Activated naive CD4-positive, alpha-beta T cell treated with anti-CD3 and anti-CD28 coated beads for 36 hours (primary cell): ENCODE results near the gene REG1B. TPM values are rescaled to one million over a fixed set of nuclear protein-coding genes. Genes with fewer than 3 reads are reported as not detected.

ENCODE experiments used
- CTCF ChIA-PET: fragments of 350-600 bp; sonication (Branson Sonifier 250); formaldehyde crosslinking; loops from one replicate; lab custom pipeline; 2021; ENCODE audit warnings: antibody characterized with exemption; lab: Charles Lee
- DNase-seq: peaks from one replicate; pipeline ENCODE4 v3.0.0-alpha.2; 2020
- H3K27ac Mint-ChIP-seq: one replicate; pipeline ENCODE4 v1.8.0; 2021; ENCODE audit warnings: mild to moderate bottlenecking, mixed read lengths
- H3K27me3 Mint-ChIP-seq: one replicate; pipeline ENCODE4 v1.8.0; 2021; ENCODE audit warnings: low read depth, mixed read lengths
- H3K36me3 Mint-ChIP-seq: one replicate; pipeline ENCODE4 v1.8.0; 2021; ENCODE audit warnings: low read depth, mixed read lengths
- H3K4me1 Mint-ChIP-seq: one replicate; pipeline ENCODE4 v1.8.0; 2021; ENCODE audit warnings: low read depth, mixed read lengths
- H3K4me3 Mint-ChIP-seq: one replicate; pipeline ENCODE4 v1.8.0; 2021; ENCODE audit warnings: mild to moderate bottlenecking, moderate library complexity, mixed read lengths
- H3K9me3 Mint-ChIP-seq: one replicate; pipeline ENCODE4 v1.8.0; 2021; ENCODE audit warnings: mixed read lengths
- intact Hi-C: fragments of 100-400 bp; cut with micrococcal nuclease; formaldehyde crosslinking; loops from one replicate; pipeline ENCODE4 v1.15.1; 2023
- total RNA-seq, 2 experiments: library from RNA; stranded (reverse); gene quantifications; one replicate each; pipeline ENCODE4 v1.2.3, GENCODE V29; 2021

Gene REG1B
- total RNA-seq, 2 experiments from 2014 or later: not detected

DNA sequence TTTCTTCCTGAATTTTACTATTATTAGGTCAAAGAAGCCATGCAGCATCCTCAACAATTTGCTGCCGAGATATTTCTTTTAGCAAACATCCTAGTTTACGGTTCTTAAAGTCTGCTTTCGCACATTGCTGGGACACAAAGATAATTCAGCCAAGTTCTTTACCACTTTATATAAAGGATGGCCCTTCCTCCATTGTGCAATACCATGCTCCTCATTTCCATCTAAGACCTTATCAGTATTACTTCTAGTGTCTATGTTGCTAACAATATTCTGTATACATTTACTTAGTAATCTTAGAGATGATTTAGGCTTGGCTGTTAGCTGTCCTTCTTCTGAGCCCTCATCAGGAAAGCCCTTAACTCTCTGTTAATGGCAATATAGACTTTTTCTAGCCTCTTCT is 24.5 kb upstream of the REG1B start:
- no peak overlapping the region for H3K27ac Mint-ChIP-seq
- no peak overlapping the region for H3K4me3 Mint-ChIP-seq
- DNase-seq: no peak
- CTCF ChIA-PET: no interaction called here
- H3K27me3 Mint-ChIP-seq: no peaks in the 10 kb centered on the region
- no peaks in the 10 kb centered on the region for H3K36me3 Mint-ChIP-seq
- H3K9me3 Mint-ChIP-seq: peaks cover 8% of the 10 kb centered on the region
- H3K4me1 Mint-ChIP-seq: no peaks in the 10 kb centered on the region
- intact Hi-C loops: no loop called here

DNA sequence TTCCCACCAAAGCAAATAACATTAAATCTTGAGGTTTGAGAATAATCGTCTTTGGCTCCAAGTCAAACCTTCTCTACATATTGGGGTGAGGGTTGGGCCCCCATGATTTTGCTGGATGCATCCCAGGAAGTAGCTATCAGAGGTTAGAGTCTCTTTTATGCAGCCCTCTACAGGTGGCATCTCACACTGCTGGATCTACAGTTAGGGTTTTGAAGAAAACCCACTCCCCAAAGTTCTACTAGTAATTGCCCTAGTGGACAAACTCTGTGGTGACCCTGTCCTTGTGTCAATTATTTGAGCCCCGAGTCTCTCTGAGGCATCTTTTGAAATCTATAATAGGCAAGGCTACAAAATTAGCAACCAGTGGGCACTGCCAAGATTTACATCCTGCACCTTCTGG is 17.5 kb upstream of the REG1B start:
- H3K36me3 Mint-ChIP-seq: no peaks in the 10 kb centered on the region
- CTCF ChIA-PET: interaction anchor here (0.6 to 1.3 kb wide), 2 partner anchors 14 to 351 kb away, joined by 3 to 4 read pairs; no protein-coding TSS in a partner anchor
- H3K27me3 Mint-ChIP-seq: no peaks in the 10 kb centered on the region
- no peak overlapping the region for H3K4me3 Mint-ChIP-seq
- no peak for DNase-seq
- no peaks in the 10 kb centered on the region for H3K4me1 Mint-ChIP-seq
- intact Hi-C loops: no loop called here
- peaks cover 11% of the 10 kb centered on the region for H3K9me3 Mint-ChIP-seq
- no peak overlapping the region for H3K27ac Mint-ChIP-seq

- H3K27ac Mint-ChIP-seq: no peak overlapping the region
- intact Hi-C loops: loop anchor here (1.0 kb wide), 1 partner anchor 13 kb away; no protein-coding TSS in a partner anchor
- CTCF ChIA-PET: no interaction called here
Measured at GRCh38 chr2:79103214-79103613, 15.4 kb upstream of the REG1B start.

DNA sequence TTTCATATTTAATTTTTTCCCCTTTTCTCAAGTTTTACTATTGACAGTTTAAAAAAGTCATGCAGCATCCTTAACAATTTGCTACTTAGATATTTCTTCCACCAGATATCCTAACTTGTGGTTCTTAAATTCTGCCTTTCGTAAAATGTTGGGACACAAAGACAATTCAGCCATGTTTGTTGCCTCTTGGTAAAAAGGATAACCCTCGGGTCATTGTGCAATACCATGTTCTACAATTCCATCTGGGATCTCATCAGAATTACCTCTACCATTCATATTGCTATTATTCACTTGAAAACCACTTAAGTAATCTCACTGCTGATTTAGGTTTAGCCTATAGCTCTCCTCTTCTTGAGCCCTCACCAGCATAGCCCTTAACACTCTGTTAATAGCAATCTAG is 13.2 kb upstream of the REG1B start:
- Mint-ChIP-seq H3K9me3 (peaks cover 17% of the 10 kb centered on the region), H3K27ac (no peak overlapping the region), H3K4me1 (no peaks in the 10 kb centered on the region), H3K4me3 (no peak overlapping the region), H3K36me3 (no peaks in the 10 kb centered on the region), H3K27me3 (no peaks in the 10 kb centered on the region)
- intact Hi-C loops: no loop called here
- DNase-seq: no peak
- CTCF ChIA-PET: no interaction called here

More at GRCh38 chr2:79103214-79103613, 15.4 kb upstream of the REG1B start:
- DNase-seq: no peak
- Mint-ChIP-seq H3K4me1 (no peaks in the 10 kb centered on the region), H3K27me3 (no peaks in the 10 kb centered on the region), H3K4me3 (no peak overlapping the region), H3K9me3 (peaks cover 10% of the 10 kb centered on the region), H3K36me3 (no peaks in the 10 kb centered on the region)

- intact Hi-C loops: no loop called here
- Mint-ChIP-seq H3K27me3 (no peaks in the 10 kb centered on the region), H3K4me1 (no peaks in the 10 kb centered on the region), H3K4me3 (no peak overlapping the region), H3K36me3 (no peaks in the 10 kb centered on the region), H3K27ac (no peak overlapping the region), H3K9me3 (peaks cover 17% of the 10 kb centered on the region)
- CTCF ChIA-PET: no interaction called here
- no peak for DNase-seq
Measured at GRCh38 chr2:79100285-79100684, 12.5 kb upstream of the REG1B start.

GRCh38 chr2:79099140-79099686 is 11.4 kb upstream of the REG1B start:
- intact Hi-C loops: no loop called here
- H3K4me3 Mint-ChIP-seq: no peak overlapping the region
- H3K4me1 Mint-ChIP-seq: no peaks in the 10 kb centered on the region
- peaks cover 13% of the 10 kb centered on the region for H3K9me3 Mint-ChIP-seq
- no peaks in the 10 kb centered on the region for H3K36me3 Mint-ChIP-seq
- H3K27me3 Mint-ChIP-seq: no peaks in the 10 kb centered on the region
- CTCF ChIA-PET: no interaction called here
- no peak overlapping the region for H3K27ac Mint-ChIP-seq
- no peak for DNase-seq

DNA sequence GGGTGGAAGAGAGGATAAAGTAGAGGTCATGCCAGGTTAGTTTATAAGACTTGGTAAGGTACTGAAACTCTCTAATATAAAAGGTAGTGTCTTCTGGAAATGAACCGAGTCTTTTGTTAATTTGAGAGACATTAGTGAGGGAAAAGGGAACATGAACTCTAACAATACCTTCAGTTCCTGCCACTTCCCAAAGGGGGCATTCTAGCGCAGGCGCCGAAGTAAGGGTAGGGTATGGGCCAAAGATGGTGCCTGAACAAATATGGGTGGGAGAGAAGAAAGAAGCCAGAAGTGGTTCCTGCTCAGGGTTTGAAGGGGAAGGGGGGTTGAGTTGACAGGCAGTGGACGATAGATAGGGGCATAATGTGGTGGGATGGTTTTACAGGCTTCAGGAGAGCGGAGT is 10.1 kb upstream of the REG1B start:
- no peak overlapping the region for H3K4me3 Mint-ChIP-seq
- no peak for DNase-seq
- no peaks in the 10 kb centered on the region for H3K4me1 Mint-ChIP-seq
- intact Hi-C loops: no loop called here
- CTCF ChIA-PET: no interaction called here
- H3K36me3 Mint-ChIP-seq: no peaks in the 10 kb centered on the region
- no peak overlapping the region for H3K27ac Mint-ChIP-seq
- H3K9me3 Mint-ChIP-seq: peaks cover 13% of the 10 kb centered on the region
- H3K27me3 Mint-ChIP-seq: no peaks in the 10 kb centered on the region

GRCh38 chr2:79090693-79091092 is 2.9 kb upstream of the REG1B start:
- H3K36me3 Mint-ChIP-seq: no peaks in the 10 kb centered on the region
- no peak overlapping the region for H3K4me3 Mint-ChIP-seq
- H3K4me1 Mint-ChIP-seq: no peaks in the 10 kb centered on the region
- CTCF ChIA-PET: interaction anchor here (1.8 kb wide), 1 partner anchor 14 kb away, joined by 4 read pairs; no protein-coding TSS in a partner anchor
- no peaks in the 10 kb centered on the region for H3K27me3 Mint-ChIP-seq
- intact Hi-C loops: no loop called here
- H3K27ac Mint-ChIP-seq: no peak overlapping the region
- no peak for DNase-seq
- no peaks in the 10 kb centered on the region for H3K9me3 Mint-ChIP-seq

DNA sequence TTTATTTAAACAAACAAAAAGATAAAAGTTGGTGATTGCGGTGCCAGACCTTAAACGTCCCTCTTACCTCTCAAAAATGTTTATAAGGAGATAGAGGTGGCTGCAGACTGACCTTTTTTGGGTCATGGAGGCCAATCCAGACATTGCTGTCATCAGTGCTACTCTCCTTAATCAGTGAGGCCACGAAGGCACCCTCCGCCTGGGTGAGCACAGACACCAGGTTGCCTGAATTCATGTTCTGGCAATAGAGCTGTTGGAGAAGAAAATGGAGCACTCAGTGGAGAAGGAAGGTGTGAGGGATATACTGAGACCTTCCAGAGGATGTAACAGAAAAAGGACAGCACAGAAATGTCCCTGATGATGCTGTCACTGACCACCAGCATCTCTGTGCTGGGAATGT is 1.5 kb downstream of the REG1B start:
- no peaks in the 10 kb centered on the region for H3K27me3 Mint-ChIP-seq
- no peak overlapping the region for H3K27ac Mint-ChIP-seq
- intact Hi-C loops: no loop called here
- no peaks in the 10 kb centered on the region for H3K4me1 Mint-ChIP-seq
- CTCF ChIA-PET: no interaction called here
- peaks cover 2% of the 10 kb centered on the region for H3K9me3 Mint-ChIP-seq
- no peak overlapping the region for H3K4me3 Mint-ChIP-seq
- no peak for DNase-seq
- no peaks in the 10 kb centered on the region for H3K36me3 Mint-ChIP-seq

DNA sequence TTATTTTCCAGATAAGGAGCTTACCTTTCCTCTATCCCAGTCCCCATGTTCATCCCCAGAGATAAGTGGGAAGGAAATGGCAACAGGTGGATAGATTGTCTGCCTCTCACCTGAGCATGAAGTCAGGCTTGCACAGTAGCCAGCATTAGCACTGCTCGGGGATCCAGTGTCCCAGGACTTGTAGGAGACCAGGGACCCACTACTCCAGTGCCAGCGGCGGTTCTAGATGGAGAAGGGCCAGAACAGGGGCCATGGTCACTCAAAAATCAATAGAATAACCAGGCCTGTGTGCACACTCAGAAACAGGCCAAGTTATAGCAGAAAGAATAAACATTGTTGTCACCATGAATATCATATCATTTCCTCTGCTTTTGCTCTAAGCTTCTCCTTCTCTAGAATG is 2.4 kb downstream of the REG1B start:
- no peaks in the 10 kb centered on the region for H3K4me1 Mint-ChIP-seq
- intact Hi-C loops: no loop called here

GRCh38 chr2:79084495-79085135 is 3.2 kb downstream of the REG1B start:
- CTCF ChIA-PET: no interaction called here
- Mint-ChIP-seq H3K27ac (no peak overlapping the region), H3K9me3 (peaks cover 6% of the 10 kb centered on the region), H3K36me3 (no peaks in the 10 kb centered on the region), H3K27me3 (no peaks in the 10 kb centered on the region), H3K4me1 (no peaks in the 10 kb centered on the region), H3K4me3 (no peak overlapping the region)
- intact Hi-C loops: no loop called here
- no peak for DNase-seq

More for the DNA sequence above, 2.4 kb downstream of the REG1B start:
- DNase-seq: no peak
- H3K27ac Mint-ChIP-seq: no peak overlapping the region
- H3K4me3 Mint-ChIP-seq: no peak overlapping the region
- H3K27me3 Mint-ChIP-seq: no peaks in the 10 kb centered on the region
- peaks cover 6% of the 10 kb centered on the region for H3K9me3 Mint-ChIP-seq
- no peaks in the 10 kb centered on the region for H3K36me3 Mint-ChIP-seq
- CTCF ChIA-PET: no interaction called here

GRCh38 chr2:79083597-79084251 is 4.1 kb downstream of the REG1B start:
- Mint-ChIP-seq H3K27me3 (no peaks in the 10 kb centered on the region), H3K27ac (no peak overlapping the region), H3K4me3 (no peak overlapping the region), H3K9me3 (peaks cover 9% of the 10 kb centered on the region), H3K4me1 (no peaks in the 10 kb centered on the region), H3K36me3 (no peaks in the 10 kb centered on the region)
- intact Hi-C loops: no loop called here
- CTCF ChIA-PET: no interaction called here
- no peak for DNase-seq

GRCh38 chr2:79082987-79083386 is 4.8 kb downstream of the REG1B start:
- Mint-ChIP-seq H3K4me3 (no peak overlapping the region), H3K9me3 (peaks cover 14% of the 10 kb centered on the region), H3K27ac (no peak overlapping the region), H3K4me1 (no peaks in the 10 kb centered on the region), H3K36me3 (no peaks in the 10 kb centered on the region), H3K27me3 (no peaks in the 10 kb centered on the region)
- DNase-seq: no peak
- intact Hi-C loops: no loop called here
- CTCF ChIA-PET: no interaction called here
